Suprapubic skin (tissue), 3 donors: ENCODE measurements around the gene DCAF7.

Source experiments
- CTCF ChIP-seq, 2 donors: fragments of 200-600 bp in 1 of 2; fragments of 450-650 bp in 1 of 2; sonication (generic) in 1 of 2; IDR thresholded peaks; one replicate each; pipeline ENCODE4 v1.5.1; 2016 to 2019; ENCODE audit warnings: antibody characterized with exemption in 2 of 2, mild to moderate bottlenecking in 1 of 2, moderate library complexity in 1 of 2
- POLR2A ChIP-seq, 2 donors: fragments of 450-650 bp; IDR thresholded peaks; one replicate each; pipeline ENCODE4 v1.6.1; 2017; ENCODE audit warnings: antibody characterized with exemption in 2 of 2, mild to moderate bottlenecking in 2 of 2, moderate library complexity in 2 of 2

GRCh38 chr17:63621684-63622573 is 71.7 kb downstream of the DCAF7 start, which contains the start of gene MAP3K3:
- peak in 1 of 2 donors; percentile 11 for TF ChIP-seq CTCF (IDR thresholded peaks at IDR 0.05)
- TF ChIP-seq POLR2A (IDR thresholded peaks at IDR 0.05): peak; percentile 18 to 67
